IMR-90 (cell line): Measurements from ENCODE around the gene EPHB1.

ENCODE experiments used
- CTCF ChIP-seq: conservative IDR thresholded peaks from 2 replicates; pipeline ENCODE4 v1.5.1; 2012; ENCODE audit warnings: mild to moderate bottlenecking, low read depth, low read length, improper control_type of control experiment
- MAFK ChIP-seq: IDR thresholded peaks from 2 replicates; pipeline ENCODE4 v1.6.1; 2012; ENCODE audit warnings: low read depth, low read length, improper control_type of control experiment
- NFE2L2 ChIP-seq: fragments of 150-350 bp; IDR thresholded peaks from 2 replicates; pipeline ENCODE4 v1.6.1; 2016; ENCODE audit warnings: low read depth, mild to moderate bottlenecking, low read length
- POLR2A ChIP-seq: IDR thresholded peaks from 2 replicates; pipeline ENCODE4 v1.6.1; 2012; ENCODE audit warnings: mild to moderate bottlenecking, low read depth, low read length
- RAD21 ChIP-seq: IDR thresholded peaks from 2 replicates; pipeline ENCODE4 v1.6.1; 2012; ENCODE audit warnings: low read length, improper control_type of control experiment
- RCOR1 ChIP-seq: IDR thresholded peaks from 2 replicates; pipeline ENCODE4 v1.6.1; 2012; ENCODE audit warnings: mild to moderate bottlenecking, low read length, improper control_type of control experiment; ENCODE audit not compliant: insufficient replicate concordance

- TF ChIP-seq CTCF (no peak), MAFK (no peak), POLR2A (no peak), RAD21 (no peak), RCOR1 (no peak), NFE2L2 (no peak)
These were observed 281.3 kb downstream of the EPHB1 start for GRCh38 chr3:135076341-135076740.
